ENCODE measurements around the gene RHOH.

The RHOH gene

DNA sequence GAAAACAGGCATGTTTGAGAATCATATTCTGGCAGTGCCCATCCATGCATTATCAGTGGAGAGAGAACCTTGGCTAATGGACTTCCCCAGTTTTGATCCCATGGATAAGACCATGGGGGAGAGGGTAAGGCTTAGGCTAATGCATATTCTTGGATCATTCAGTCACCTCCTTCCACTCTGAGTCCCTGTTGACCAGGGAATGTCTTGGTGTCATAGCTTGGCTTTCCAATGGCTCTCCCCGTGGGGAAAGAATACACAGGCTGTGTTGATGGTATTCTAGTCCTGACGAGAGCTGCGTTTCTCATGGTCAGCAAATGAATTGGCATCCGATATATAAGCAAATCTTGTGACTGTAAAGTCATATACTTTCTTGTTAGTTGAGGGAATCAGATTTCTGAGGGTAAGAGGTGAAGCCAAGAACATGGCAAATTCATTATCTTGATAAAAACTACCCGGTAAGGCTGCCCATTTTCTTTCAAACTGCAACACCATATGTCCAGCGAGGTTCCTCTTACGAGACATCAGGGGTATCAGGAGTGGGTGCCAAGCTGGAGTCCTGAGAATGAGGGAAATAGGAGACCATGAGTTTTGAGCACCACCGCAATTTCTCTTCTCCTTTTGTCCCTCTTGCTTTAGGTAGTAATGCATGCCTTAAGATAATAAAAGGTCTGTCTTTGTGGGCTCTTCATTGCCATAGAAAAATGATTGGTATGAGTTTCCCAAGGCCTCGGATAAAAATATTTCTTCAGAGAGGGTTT is 18.0 kb downstream of the RHOH start:
- Histone ChIP-seq H3K36me3 (ENCODE audit: control insufficient read depth, insufficient read depth, low read length) (no peaks in the 10 kb centered on the region), H3K4me3 (ENCODE audit: low read length) (no peak overlapping the region), H3K27me3 (ENCODE audit: control insufficient read depth, insufficient read depth, low read length) (no peaks in the 10 kb centered on the region), H3K4me1 (ENCODE audit: control insufficient read depth, insufficient read depth, low read length) (no peaks in the 10 kb centered on the region), H3K9ac (ENCODE audit: low read length) (no peak overlapping the region), H3K27ac (ENCODE audit: low read depth, low read length) (no peak overlapping the region)

DNA sequence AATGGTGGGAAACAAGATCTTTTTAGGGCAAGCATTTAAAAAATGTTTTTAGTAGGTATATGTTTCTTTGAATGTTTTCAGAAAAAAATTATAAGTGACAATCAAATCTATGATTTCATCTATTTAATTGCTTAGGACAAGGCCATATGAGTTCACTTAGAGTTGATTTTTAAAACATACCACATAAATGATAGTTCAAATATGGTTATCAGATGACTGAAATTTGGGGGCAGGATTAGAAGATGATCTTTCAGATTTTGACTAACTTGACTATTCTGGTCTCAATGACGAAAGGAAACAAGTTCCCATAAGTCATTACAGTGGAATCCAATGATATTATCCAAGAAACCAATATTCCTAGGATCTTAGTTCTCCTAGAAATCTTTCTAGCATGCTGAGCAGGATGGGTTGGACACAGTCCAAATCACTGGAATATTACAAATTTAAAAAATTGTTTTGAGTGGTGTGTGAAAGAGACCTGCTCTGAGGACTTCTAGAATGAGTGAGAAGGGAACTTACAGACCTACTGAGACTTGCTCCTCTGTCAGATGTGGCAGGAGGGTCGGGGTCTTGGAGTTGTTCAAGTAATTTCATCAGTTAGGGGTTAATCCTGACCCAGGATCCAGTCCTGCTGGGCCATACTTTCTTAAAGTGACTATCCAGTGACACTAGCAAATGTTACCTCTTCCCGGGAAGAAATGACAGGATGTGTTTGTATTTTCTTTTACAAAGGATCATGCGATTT is 20.0 kb downstream of the RHOH start:
- Histone ChIP-seq H3K4me3 (ENCODE audit: low read length) (no peak overlapping the region), H3K9ac (ENCODE audit: low read length) (no peak overlapping the region), H3K4me1 (ENCODE audit: control insufficient read depth, insufficient read depth, low read length) (no peaks in the 10 kb centered on the region), H3K27me3 (ENCODE audit: control insufficient read depth, insufficient read depth, low read length) (no peaks in the 10 kb centered on the region), H3K36me3 (ENCODE audit: control insufficient read depth, insufficient read depth, low read length) (no peaks in the 10 kb centered on the region), H3K27ac (ENCODE audit: low read depth, low read length) (no peak overlapping the region)

DNA sequence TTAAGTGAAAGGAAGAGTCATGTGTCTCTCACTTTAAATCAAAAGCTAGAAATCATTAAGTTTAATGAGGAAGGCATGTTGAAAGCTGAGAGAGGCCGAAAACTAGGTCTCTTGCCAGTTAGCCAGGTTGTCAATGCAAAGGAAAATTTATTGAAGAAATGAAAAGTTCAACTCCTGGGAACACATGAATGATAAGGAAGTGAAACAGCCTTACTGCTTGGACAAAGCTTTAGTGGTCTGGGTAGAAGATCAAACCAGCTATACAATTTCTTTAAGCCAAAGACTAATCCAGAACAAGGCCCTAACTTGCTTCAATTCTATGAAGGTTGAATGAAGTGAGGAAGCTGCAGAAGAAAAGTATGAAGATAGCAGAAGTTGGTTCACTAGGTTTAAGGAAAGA is 24.9 kb downstream of the RHOH start:
- no peak overlapping the region for H3K9ac ChIP-seq (ENCODE audit: low read length)
- H3K27ac ChIP-seq (ENCODE audit: low read depth, low read length), result no peak overlapping the region
- no peak overlapping the region for H3K4me3 ChIP-seq (ENCODE audit: low read length)
- H3K27me3 ChIP-seq (ENCODE audit: control insufficient read depth, insufficient read depth, low read length), result no peaks in the 10 kb centered on the region
- H3K4me1 ChIP-seq (ENCODE audit: control insufficient read depth, insufficient read depth, low read length), result no peaks in the 10 kb centered on the region
- H3K36me3 ChIP-seq (ENCODE audit: control insufficient read depth, insufficient read depth, low read length), result no peaks in the 10 kb centered on the region

DNA sequence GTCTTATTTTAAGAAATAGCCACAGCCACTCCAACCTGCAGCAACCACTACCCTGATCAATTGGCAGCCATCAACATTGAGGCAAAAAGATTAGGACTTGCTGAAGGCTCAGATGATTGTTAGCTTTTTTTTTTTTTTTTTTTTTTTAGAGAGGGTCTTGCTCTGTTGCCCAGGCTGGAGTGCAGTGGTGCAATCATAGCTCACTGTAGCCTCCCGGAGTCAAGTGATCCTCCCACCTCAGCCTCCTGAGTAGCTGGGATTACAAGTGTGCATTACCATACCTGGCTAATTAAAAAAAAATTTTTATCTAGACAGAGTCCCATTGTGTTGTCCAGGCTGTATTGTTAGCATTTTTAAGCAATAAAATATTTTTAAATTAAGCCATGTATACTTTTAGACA is 26.5 kb downstream of the RHOH start:
- Histone ChIP-seq H3K4me1 (ENCODE audit: control insufficient read depth, insufficient read depth, low read length) (no peaks in the 10 kb centered on the region), H3K27ac (ENCODE audit: low read depth, low read length) (no peak overlapping the region), H3K27me3 (ENCODE audit: control insufficient read depth, insufficient read depth, low read length) (no peaks in the 10 kb centered on the region), H3K4me3 (ENCODE audit: low read length) (no peak overlapping the region), H3K36me3 (ENCODE audit: control insufficient read depth, insufficient read depth, low read length) (no peaks in the 10 kb centered on the region), H3K9ac (ENCODE audit: low read length) (no peak overlapping the region)

DNA sequence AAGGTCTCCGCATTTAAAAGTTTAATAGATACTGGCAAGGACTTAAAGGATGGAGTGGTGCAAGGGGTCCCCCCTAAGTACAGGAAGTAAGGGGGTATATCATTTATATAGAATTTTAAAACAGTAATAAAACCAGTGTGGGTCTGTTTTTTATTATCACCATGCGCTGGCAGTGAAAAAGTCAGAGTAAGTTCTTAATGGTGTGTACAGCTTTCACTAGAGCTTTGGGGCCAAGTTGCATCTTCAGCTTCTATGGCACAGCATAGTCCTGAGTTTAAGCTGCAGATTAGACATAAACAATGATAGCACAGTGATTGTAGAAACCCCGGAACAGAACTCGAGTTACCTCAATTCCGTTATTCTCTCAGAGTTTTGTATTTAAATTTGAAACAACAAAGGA is 27.6 kb downstream of the RHOH start:
- Histone ChIP-seq H3K9ac (ENCODE audit: low read length) (no peak overlapping the region), H3K4me1 (ENCODE audit: control insufficient read depth, insufficient read depth, low read length) (no peaks in the 10 kb centered on the region), H3K27ac (ENCODE audit: low read depth, low read length) (no peak overlapping the region), H3K36me3 (ENCODE audit: control insufficient read depth, insufficient read depth, low read length) (no peaks in the 10 kb centered on the region), H3K4me3 (ENCODE audit: low read length) (no peak overlapping the region), H3K27me3 (ENCODE audit: control insufficient read depth, insufficient read depth, low read length) (no peaks in the 10 kb centered on the region)

DNA sequence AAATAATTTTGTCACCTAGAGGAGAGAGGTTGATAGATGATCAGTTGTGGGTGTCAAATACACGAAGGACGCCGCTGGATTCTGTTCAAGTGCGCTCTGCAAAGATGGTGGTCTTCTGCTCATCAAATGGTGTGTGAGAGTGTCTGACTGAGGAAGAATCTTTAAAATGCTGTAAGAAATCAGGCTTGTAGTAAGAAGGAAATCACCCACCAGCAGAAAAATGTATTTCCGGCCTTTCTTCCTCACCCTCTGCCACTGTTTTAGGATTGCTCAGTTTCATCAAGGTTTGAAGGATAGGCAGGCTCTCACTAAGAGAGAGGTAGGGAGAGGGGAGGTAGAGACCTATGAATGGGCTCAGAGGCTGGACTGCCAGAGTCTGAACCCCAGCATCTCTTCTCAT is 28.7 kb downstream of the RHOH start:
- Histone ChIP-seq H3K4me3 (ENCODE audit: low read length) (no peak overlapping the region), H3K27me3 (ENCODE audit: control insufficient read depth, insufficient read depth, low read length) (no peaks in the 10 kb centered on the region), H3K9ac (ENCODE audit: low read length) (no peak overlapping the region), H3K4me1 (ENCODE audit: control insufficient read depth, insufficient read depth, low read length) (no peaks in the 10 kb centered on the region), H3K27ac (ENCODE audit: low read depth, low read length) (no peak overlapping the region), H3K36me3 (ENCODE audit: control insufficient read depth, insufficient read depth, low read length) (no peaks in the 10 kb centered on the region)

DNA sequence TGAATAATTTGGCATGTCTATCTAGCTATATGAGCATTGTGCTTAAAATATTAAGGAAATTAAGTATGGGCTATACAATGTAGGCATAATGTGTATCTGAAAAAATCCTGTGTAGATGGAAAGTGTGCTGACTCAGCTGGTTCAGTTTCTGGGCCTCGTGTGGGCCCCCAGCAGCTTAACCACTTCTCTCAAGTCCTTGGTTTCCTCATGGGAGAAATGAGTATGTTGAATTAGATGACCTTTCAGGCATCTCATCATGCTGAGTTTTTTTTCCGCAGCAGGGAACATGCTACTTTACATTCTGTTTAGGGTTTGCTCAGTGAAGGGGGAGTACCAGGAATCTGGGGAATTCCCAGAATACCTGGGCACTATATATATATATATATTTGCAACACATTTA is 30.5 kb downstream of the RHOH start:
- no peak overlapping the region for H3K27ac ChIP-seq (ENCODE audit: low read depth, low read length)
- no peak overlapping the region for H3K9ac ChIP-seq (ENCODE audit: low read length)
- no peaks in the 10 kb centered on the region for H3K4me1 ChIP-seq (ENCODE audit: control insufficient read depth, insufficient read depth, low read length)
- H3K36me3 ChIP-seq (ENCODE audit: control insufficient read depth, insufficient read depth, low read length), result no peaks in the 10 kb centered on the region
- H3K27me3 ChIP-seq (ENCODE audit: control insufficient read depth, insufficient read depth, low read length), result no peaks in the 10 kb centered on the region
- no peak overlapping the region for H3K4me3 ChIP-seq (ENCODE audit: low read length)

DNA sequence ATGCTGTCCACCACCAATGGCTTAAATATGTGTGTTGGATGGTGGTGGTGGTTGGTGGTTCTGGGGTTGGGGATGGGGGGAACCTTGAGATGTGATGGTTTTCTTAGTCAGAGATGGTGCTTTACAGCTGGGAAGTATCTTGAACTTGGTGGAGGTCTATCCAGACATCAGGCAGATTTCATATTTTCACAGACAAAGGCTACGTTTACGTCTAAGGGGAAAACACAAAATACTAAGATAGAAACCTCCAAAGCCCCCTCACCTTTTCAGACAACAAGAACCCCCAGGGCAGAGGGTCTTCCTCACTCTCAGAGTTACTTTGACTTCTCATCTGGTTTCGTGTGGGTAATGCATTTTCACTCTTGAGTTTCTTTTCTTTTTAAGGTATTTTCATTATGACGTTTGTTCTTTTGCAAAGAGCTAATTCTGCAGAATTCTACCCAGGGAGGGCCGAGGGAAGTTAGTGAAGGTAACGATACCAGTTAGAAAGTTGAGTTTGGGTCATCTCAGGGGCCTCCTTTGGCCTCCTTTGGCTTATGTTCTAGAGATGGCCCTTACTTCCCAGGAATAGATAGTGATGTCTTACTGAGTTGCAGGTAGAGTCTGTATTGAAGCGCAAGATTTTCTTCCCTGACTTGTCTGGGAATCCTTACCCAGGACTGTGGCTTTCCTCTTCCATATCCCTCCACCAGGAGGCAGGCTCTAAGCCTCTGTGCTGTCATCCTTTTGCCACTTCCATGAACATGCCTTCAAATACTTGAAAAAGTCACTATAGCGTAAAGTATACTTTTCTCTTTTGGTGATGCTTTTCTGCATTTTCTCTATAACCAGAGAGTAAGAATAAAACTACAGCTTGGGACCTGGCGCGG is 31.9 kb downstream of the RHOH start:
- Histone ChIP-seq H3K27me3 (ENCODE audit: control insufficient read depth, insufficient read depth, low read length) (no peaks in the 10 kb centered on the region), H3K27ac (ENCODE audit: low read depth, low read length) (no peak overlapping the region), H3K4me1 (ENCODE audit: control insufficient read depth, insufficient read depth, low read length) (no peaks in the 10 kb centered on the region), H3K36me3 (ENCODE audit: control insufficient read depth, insufficient read depth, low read length) (no peaks in the 10 kb centered on the region), H3K4me3 (ENCODE audit: low read length) (no peak overlapping the region), H3K9ac (ENCODE audit: low read length) (no peak overlapping the region)

DNA sequence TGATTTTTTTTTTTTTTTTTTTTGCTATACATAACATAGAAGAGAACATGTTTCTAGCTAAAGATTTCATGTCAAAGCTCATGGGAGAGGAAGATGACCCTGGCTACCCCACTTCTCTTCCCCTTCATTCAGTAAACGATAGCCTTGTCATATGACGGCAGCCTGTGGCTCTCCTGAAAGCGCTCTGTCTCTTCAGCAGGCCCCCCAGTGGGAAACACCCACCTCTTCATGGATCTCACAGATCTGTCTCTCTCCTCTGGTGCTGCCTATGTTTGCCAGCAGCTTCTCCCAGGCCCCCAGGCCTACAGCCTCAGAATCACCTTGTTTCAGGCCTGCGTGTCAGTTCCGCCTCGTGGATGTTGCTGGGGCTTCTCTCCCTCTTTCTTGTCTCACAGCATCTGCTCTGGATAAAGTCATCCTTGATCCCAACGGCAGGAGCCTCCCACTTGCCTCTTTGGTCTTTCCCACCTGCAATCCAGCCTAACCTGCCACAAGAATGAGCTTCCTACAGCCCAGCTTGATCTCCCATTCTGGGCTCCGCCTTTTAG is 34.6 kb downstream of the RHOH start:
- no peak overlapping the region for H3K4me3 ChIP-seq (ENCODE audit: low read length)
- H3K9ac ChIP-seq (ENCODE audit: low read length), result no peak overlapping the region
- no peak overlapping the region for H3K27ac ChIP-seq (ENCODE audit: low read depth, low read length)

DNA sequence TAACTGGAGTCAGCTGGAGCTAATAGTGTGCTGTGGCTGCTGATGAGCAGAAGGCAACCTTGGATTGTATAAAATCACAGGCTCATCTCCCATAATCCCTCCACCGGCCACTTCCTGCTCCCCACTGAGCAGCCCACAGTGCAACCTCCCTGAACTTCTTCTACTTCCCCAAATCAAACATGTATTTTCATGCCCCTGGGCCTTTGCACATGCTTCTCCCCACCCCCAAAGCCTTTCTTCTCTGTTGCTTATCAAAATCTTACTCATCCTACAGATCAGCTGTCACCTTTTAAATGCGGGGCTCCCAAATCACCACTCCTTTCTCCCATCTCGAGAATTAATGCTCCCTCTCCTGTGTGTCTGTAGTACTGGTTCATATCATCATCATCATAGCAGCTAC is 35.8 kb downstream of the RHOH start:
- Histone ChIP-seq H3K4me1 (ENCODE audit: control insufficient read depth, insufficient read depth, low read length) (no peaks in the 10 kb centered on the region), H3K36me3 (ENCODE audit: control insufficient read depth, insufficient read depth, low read length) (no peaks in the 10 kb centered on the region), H3K27ac (ENCODE audit: low read depth, low read length) (no peak overlapping the region), H3K9ac (ENCODE audit: low read length) (no peak overlapping the region), H3K27me3 (ENCODE audit: control insufficient read depth, insufficient read depth, low read length) (no peaks in the 10 kb centered on the region), H3K4me3 (ENCODE audit: low read length) (no peak overlapping the region)

More for the DNA sequence above, 34.6 kb downstream of the RHOH start:
- H3K36me3 ChIP-seq (ENCODE audit: control insufficient read depth, insufficient read depth, low read length), result no peaks in the 10 kb centered on the region
- H3K4me1 ChIP-seq (ENCODE audit: control insufficient read depth, insufficient read depth, low read length), result no peaks in the 10 kb centered on the region
- H3K27me3 ChIP-seq (ENCODE audit: control insufficient read depth, insufficient read depth, low read length), result no peaks in the 10 kb centered on the region

DNA sequence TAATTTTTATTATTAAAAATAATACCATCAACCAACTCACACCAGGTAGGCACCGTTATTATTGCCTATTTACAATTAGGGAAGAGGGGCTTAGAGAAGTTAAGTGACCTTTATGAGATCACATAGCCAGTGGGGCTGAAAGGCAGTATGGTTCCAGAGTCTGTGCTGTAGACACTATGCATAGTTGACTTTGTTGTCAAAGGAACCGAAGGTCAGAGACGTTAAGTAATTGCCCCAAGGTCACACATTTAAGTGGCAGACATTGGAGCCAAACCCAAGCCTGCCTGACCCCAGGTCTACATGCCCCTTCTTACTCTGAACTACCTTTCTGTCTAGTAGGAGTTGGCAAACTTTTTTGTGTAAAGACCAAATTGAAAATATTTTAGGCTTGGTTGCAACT is 36.4 kb downstream of the RHOH start:
- no peak overlapping the region for H3K9ac ChIP-seq (ENCODE audit: low read length)
- H3K4me3 ChIP-seq (ENCODE audit: low read length), result no peak overlapping the region
- H3K4me1 ChIP-seq (ENCODE audit: control insufficient read depth, insufficient read depth, low read length), result no peaks in the 10 kb centered on the region
- H3K36me3 ChIP-seq (ENCODE audit: control insufficient read depth, insufficient read depth, low read length), result no peaks in the 10 kb centered on the region
- H3K27ac ChIP-seq (ENCODE audit: low read depth, low read length), result no peak overlapping the region
- H3K27me3 ChIP-seq (ENCODE audit: control insufficient read depth, insufficient read depth, low read length), result no peaks in the 10 kb centered on the region

DNA sequence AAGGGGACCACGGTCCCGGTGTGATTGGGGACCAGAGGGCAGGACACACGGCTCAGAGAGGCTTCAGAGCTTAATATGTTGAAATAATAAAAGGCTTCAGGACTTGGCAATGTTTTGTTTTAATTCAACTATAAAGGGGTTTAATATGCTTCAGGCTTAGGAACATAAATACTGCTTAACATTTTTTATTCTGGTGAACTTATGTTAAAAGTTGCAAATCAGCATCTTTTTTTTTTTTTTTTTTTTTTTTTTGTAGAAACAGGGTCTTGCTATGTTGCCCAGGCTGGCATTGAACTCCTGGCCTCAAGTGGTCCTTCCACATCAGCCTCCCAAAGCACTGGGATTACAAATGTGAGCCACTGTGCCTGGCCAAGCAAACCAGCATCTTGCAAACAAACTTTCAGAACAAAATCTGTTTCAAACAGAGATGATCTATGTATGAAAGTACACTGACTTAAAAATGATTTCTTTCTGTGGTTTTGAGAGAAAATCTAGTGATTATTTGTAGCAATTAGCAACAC is 37.7 kb downstream of the RHOH start:
- no peaks in the 10 kb centered on the region for H3K36me3 ChIP-seq (ENCODE audit: control insufficient read depth, insufficient read depth, low read length)
- no peak overlapping the region for H3K27ac ChIP-seq (ENCODE audit: low read depth, low read length)
- no peaks in the 10 kb centered on the region for H3K4me1 ChIP-seq (ENCODE audit: control insufficient read depth, insufficient read depth, low read length)
- no peak overlapping the region for H3K9ac ChIP-seq (ENCODE audit: low read length)
- H3K27me3 ChIP-seq (ENCODE audit: control insufficient read depth, insufficient read depth, low read length), result no peaks in the 10 kb centered on the region
- H3K4me3 ChIP-seq (ENCODE audit: low read length), result no peak overlapping the region

All from rectal smooth muscle tissue (tissue), 1 donor.